ENCODE results near the gene HHEX.

GRCh38 chr10:92688927-92689662 is 660 bp upstream of the HHEX start:
- TF ChIP-seq RARB (CRISPR knock-in tag; IDR thresholded peaks at IDR 0.05) (no peak), OSR1 (CRISPR knock-in tag; IDR thresholded peaks at IDR 0.05) (no peak), ZFP30 (CRISPR knock-in tag; IDR thresholded peaks at IDR 0.05) (no peak), ZFP3 (CRISPR knock-in tag; IDR thresholded peaks at IDR 0.05) (no peak), PATZ1 (CRISPR knock-in tag; IDR thresholded peaks at IDR 0.05; ENCODE audit: borderline replicate concordance) (no peak), ZNF565 (CRISPR knock-in tag; conservative IDR thresholded peaks at IDR 0.05; ENCODE audit: low read depth) (no peak), ZNF8 (CRISPR knock-in tag; IDR thresholded peaks at IDR 0.05) (no peak), TCF4 (CRISPR knock-in tag; IDR thresholded peaks at IDR 0.05; ENCODE audit: borderline replicate concordance) (no peak)
